A549 (cell line): ENCODE data around the gene PID1. TPM values are rescaled to one million over a fixed set of nuclear protein-coding genes. Genes with fewer than 3 reads are reported as not detected.

ENCODE experiments used
- ATAC-seq, 2 experiments: fragments of 200-7000 bp in 1 of 2; fragments of >200 bp in 1 of 2; cut with Nextera tagmentation in 1 of 2; cut with Tn5 transposase in 1 of 2; 3 replicates each; pipeline versions ENCODE4 v1.8.0 to v1.9.1; 2018 to 2020; ENCODE audit warnings: mild to moderate bottlenecking in 1 of 2, moderate library complexity in 1 of 2
- CTCF ChIA-PET: fragments of 300-600 bp; sonication (Branson Sonifier 250); formaldehyde crosslinking; extraction: SDS; loops from one replicate; lab custom pipeline; 2021; ENCODE audit warnings: antibody characterized with exemption, inconsistent platforms; lab: Yijun Ruan, JAX
- POLR2A ChIA-PET: fragments of 350-600 bp; formaldehyde crosslinking; extraction: SDS; loops from one replicate; lab custom pipeline; 2021; ENCODE audit warnings: antibody characterized with exemption, inconsistent platforms; lab: Yijun Ruan, JAX
- DNase-seq, 2 experiments: peaks; one replicate each; pipeline versions ENCODE4 v3.0.0 to v3.0.0-alpha.2; 2011 to 2016; ENCODE audit warnings: low read depth in 1 of 2, low spot score in 1 of 2
- FAIRE-seq: peaks from 2 replicates; lab custom pipeline; 2011; peaks lifted over from hg19 to GRCh38; lab: Jason Lieb, UNC
- H3K27ac ChIP-seq, 2 experiments: fragments of >200 bp; sonication (Bioruptor Twin); formaldehyde crosslinking; 3 replicates each; pipeline ENCODE4 v1.5.1; 2016 to 2017
- H3K4me1 ChIP-seq: fragments of >200 bp; sonication (Bioruptor Twin); formaldehyde crosslinking; 3 replicates; pipeline ENCODE4 v1.6.1; 2016
- H3K4me2 ChIP-seq: fragments of >200 bp; sonication (Bioruptor Twin); formaldehyde crosslinking; 3 replicates; pipeline ENCODE4 v1.6.1; 2016
- H3K4me3 ChIP-seq: fragments of >200 bp; sonication (Bioruptor Twin); formaldehyde crosslinking; 3 replicates; pipeline ENCODE4 v1.5.1; 2016
- H3K9me3 ChIP-seq: fragments of >200 bp; sonication (Bioruptor Twin); formaldehyde crosslinking; 3 replicates; pipeline ENCODE4 v1.6.1; 2016
- EHF ChIP-seq: fragments of 250-450 bp; sonication (Bioruptor Pico); IDR thresholded peaks from 2 replicates; pipeline ENCODE4 v1.5.0; 2020; ENCODE audit warnings: mild to moderate bottlenecking
- EP300 ChIP-seq, 2 experiments: fragments of >200 bp; sonication (Bioruptor Twin); formaldehyde crosslinking; IDR thresholded peaks; 2 replicates in 1 of 2; 3 replicates in 1 of 2; pipeline ENCODE4 v1.6.1; 2016 to 2017
- ESRRA ChIP-seq: fragments of 150-350 bp; IDR thresholded peaks from 2 replicates; pipeline ENCODE4 v1.6.1; 2014; ENCODE audit warnings: mild to moderate bottlenecking, low read length, borderline replicate concordance
- HEYL ChIP-seq: fragments of 250-450 bp; sonication (Bioruptor Pico); IDR thresholded peaks from 2 replicates; pipeline ENCODE4 v1.8.0; 2021; ENCODE audit warnings: mild to moderate bottlenecking, moderate library complexity
- HOXA7 ChIP-seq: fragments of 250-450 bp; sonication (Bioruptor Pico); IDR thresholded peaks from 2 replicates; pipeline ENCODE4 v1.5.0; 2020; ENCODE audit warnings: mild to moderate bottlenecking, moderate library complexity
- HOXB5 ChIP-seq: fragments of 250-450 bp; sonication (Bioruptor Pico); IDR thresholded peaks from 2 replicates; pipeline ENCODE4 v1.5.0; 2020; ENCODE audit warnings: mild to moderate bottlenecking, moderate library complexity
- PHF8 ChIP-seq: fragments of 200-600 bp; sonication (generic); IDR thresholded peaks from 2 replicates; pipeline ENCODE4 v1.6.1; 2016; ENCODE audit warnings: low read depth, mild to moderate bottlenecking, antibody characterized with exemption, moderate library complexity, borderline replicate concordance
- RARB ChIP-seq: fragments of 250-450 bp; sonication (Bioruptor Pico); IDR thresholded peaks from 2 replicates; pipeline ENCODE4 v1.8.0; 2021; ENCODE audit warnings: mild to moderate bottlenecking, moderate library complexity
- TP53 ChIP-seq: fragments of 250-450 bp; sonication (Bioruptor Pico); IDR thresholded peaks from 2 replicates; pipeline ENCODE4 v1.5.0; 2021; ENCODE audit warnings: mild to moderate bottlenecking, moderate library complexity
- ZC3H11A ChIP-seq: fragments of 450-650 bp; IDR thresholded peaks from 2 replicates; pipeline ENCODE4 v1.6.1; 2014; ENCODE audit warnings: antibody characterized with exemption, mild to moderate bottlenecking
- ZFP36 ChIP-seq: fragments of 450-650 bp; IDR thresholded peaks from 2 replicates; pipeline ENCODE4 v1.6.1; 2014; ENCODE audit warnings: borderline replicate concordance; ENCODE audit not compliant: partially characterized antibody
- WGBS: methylation state at CpG from one replicate; pipeline ENCODE4 v1.1.6; 2017; ENCODE audit errors: missing lambda C conversion rate; 5-methylcytosine and 5-hydroxymethylcytosine counted together
- polyA plus RNA-seq, 4 experiments: library from polyadenylated mRNA; depleted of rRNA in 3 of 4; stranded (reverse); fragments of >200 nt; fragmentation: RNase III in 1 of 4; extraction: RNeasy Plus Mini Kit Qiagen cat#74134 plus additional on column Dnase treatment in 1 of 4; gene quantifications; 2 replicates in 3 of 4; 3 replicates in 1 of 4; pipeline ENCODE4 v1.2.3, GENCODE V29; 2011 to 2017
- TF ChIP-seq, protein P1 (sequence below): IDR thresholded peaks from 2 replicates; pipeline ENCODE4 v1.6.1; 2012
- TF ChIP-seq, protein P2 (sequence below): fragments of 200-600 bp; sonication (generic); IDR thresholded peaks from 2 replicates; pipeline ENCODE4 v1.6.1; 2016; ENCODE audit warnings: antibody characterized with exemption, mild to moderate bottlenecking, moderate library complexity
- TF ChIP-seq, protein P3 (sequence below): IDR thresholded peaks from 2 replicates; pipeline ENCODE4 v1.6.1; 2012; ENCODE audit warnings: low read depth, borderline replicate concordance
- TF ChIP-seq, protein P4 (sequence below): fragments of >200 bp; sonication (Bioruptor Twin); formaldehyde crosslinking; IDR thresholded peaks from 3 replicates; pipeline ENCODE4 v1.5.1; 2016
- TF ChIP-seq, protein P5 (sequence below): IDR thresholded peaks from 2 replicates; pipeline ENCODE4 v1.6.1; 2012

PID1 gene
- polyA plus RNA-seq, 2 of the 4 experiments (the other 2 are of a cell fraction): 0.75 to 2.7 TPM

DNA sequence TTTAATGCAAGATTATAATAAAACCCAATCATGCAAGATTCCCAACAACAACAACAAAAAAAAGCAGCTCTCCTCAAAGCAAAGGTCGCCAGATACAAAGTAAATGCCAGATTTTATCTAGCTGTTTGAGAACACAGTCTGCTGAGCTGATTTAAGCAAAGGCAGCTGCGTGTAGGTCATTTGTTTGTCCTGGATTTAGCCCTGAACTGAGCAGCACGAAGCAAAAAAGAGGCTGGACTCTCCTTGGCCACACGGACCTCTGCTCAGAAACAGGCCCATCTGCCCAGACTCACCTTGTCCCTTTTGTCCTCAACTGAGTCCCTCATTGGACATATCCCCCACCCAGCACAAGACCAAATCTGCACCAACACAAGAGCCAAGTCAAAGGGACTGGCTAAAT, 91.5 kb downstream of the PID1 start:
- TF ChIP-seq TP53: no peak
- TF ChIP-seq ZC3H11A: no peak
- TF ChIP-seq ESRRA: no peak
- TF ChIP-seq HEYL: no peak
- TF ChIP-seq, protein P1, sequence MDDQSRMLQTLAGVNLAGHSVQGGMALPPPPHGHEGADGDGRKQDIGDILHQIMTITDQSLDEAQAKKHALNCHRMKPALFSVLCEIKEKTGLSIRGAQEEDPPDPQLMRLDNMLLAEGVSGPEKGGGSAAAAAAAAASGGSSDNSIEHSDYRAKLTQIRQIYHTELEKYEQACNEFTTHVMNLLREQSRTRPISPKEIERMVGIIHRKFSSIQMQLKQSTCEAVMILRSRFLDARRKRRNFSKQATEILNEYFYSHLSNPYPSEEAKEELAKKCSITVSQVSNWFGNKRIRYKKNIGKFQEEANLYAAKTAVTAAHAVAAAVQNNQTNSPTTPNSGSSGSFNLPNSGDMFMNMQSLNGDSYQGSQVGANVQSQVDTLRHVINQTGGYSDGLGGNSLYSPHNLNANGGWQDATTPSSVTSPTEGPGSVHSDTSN: no peak
- no peak for TF ChIP-seq PHF8
- TF ChIP-seq, protein P2, sequence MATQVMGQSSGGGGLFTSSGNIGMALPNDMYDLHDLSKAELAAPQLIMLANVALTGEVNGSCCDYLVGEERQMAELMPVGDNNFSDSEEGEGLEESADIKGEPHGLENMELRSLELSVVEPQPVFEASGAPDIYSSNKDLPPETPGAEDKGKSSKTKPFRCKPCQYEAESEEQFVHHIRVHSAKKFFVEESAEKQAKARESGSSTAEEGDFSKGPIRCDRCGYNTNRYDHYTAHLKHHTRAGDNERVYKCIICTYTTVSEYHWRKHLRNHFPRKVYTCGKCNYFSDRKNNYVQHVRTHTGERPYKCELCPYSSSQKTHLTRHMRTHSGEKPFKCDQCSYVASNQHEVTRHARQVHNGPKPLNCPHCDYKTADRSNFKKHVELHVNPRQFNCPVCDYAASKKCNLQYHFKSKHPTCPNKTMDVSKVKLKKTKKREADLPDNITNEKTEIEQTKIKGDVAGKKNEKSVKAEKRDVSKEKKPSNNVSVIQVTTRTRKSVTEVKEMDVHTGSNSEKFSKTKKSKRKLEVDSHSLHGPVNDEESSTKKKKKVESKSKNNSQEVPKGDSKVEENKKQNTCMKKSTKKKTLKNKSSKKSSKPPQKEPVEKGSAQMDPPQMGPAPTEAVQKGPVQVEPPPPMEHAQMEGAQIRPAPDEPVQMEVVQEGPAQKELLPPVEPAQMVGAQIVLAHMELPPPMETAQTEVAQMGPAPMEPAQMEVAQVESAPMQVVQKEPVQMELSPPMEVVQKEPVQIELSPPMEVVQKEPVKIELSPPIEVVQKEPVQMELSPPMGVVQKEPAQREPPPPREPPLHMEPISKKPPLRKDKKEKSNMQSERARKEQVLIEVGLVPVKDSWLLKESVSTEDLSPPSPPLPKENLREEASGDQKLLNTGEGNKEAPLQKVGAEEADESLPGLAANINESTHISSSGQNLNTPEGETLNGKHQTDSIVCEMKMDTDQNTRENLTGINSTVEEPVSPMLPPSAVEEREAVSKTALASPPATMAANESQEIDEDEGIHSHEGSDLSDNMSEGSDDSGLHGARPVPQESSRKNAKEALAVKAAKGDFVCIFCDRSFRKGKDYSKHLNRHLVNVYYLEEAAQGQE: no peak
- no peak for TF ChIP-seq RARB (CRISPR knock-in tag)
- TF ChIP-seq, protein P3, sequence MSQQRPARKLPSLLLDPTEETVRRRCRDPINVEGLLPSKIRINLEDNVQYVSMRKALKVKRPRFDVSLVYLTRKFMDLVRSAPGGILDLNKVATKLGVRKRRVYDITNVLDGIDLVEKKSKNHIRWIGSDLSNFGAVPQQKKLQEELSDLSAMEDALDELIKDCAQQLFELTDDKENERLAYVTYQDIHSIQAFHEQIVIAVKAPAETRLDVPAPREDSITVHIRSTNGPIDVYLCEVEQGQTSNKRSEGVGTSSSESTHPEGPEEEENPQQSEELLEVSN: no peak
- no peak for TF ChIP-seq EP300 (IDR thresholded peaks at IDR 0.05)
- no peak for TF ChIP-seq HOXA7
- TF ChIP-seq, protein P4, sequence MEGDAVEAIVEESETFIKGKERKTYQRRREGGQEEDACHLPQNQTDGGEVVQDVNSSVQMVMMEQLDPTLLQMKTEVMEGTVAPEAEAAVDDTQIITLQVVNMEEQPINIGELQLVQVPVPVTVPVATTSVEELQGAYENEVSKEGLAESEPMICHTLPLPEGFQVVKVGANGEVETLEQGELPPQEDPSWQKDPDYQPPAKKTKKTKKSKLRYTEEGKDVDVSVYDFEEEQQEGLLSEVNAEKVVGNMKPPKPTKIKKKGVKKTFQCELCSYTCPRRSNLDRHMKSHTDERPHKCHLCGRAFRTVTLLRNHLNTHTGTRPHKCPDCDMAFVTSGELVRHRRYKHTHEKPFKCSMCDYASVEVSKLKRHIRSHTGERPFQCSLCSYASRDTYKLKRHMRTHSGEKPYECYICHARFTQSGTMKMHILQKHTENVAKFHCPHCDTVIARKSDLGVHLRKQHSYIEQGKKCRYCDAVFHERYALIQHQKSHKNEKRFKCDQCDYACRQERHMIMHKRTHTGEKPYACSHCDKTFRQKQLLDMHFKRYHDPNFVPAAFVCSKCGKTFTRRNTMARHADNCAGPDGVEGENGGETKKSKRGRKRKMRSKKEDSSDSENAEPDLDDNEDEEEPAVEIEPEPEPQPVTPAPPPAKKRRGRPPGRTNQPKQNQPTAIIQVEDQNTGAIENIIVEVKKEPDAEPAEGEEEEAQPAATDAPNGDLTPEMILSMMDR: no peak
- no peak for TF ChIP-seq HOXB5
- no peaks in the 10 kb centered on the region for H3K9me3 ChIP-seq
- 5% methylated on average over 4 of the region's 4 CpGs for WGBS
- ATAC-seq: no peak
- no peak overlapping the region for H3K4me2 ChIP-seq
- no peak overlapping the region for H3K27ac ChIP-seq
- H3K4me3 ChIP-seq: no peak overlapping the region
- ChIA-PET CTCF (no interaction called here), POLR2A (no interaction called here)
- no peak for FAIRE-seq
- no peaks in the 10 kb centered on the region for H3K4me1 ChIP-seq
- no peak for DNase-seq

DNA sequence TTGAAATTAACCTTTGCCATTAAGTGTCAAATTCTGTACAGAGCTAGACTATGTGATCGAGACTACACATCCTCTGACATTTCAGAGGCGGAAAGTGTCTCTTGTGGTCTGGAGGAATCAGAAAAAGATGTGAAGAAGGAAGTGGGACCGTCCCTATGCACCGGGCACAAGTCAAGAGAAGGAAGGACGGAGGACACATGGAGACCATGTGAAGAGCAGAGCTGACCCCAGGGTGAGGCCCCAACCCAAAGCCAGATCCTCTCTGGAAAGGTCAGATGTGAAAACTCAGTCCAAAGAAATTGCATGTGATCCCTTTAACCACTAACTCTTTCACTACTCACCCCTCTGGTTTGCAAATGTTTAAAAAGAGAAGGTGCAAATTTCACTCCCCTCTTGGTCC, 92.4 kb downstream of the PID1 start:
- no peak for ATAC-seq
- 12% methylated on average over 5 of the region's 5 CpGs for WGBS
- DNase-seq: no peak
- H3K4me2 ChIP-seq: no peak overlapping the region
- TF ChIP-seq ZFP36: no peak
- TF ChIP-seq, protein P5, sequence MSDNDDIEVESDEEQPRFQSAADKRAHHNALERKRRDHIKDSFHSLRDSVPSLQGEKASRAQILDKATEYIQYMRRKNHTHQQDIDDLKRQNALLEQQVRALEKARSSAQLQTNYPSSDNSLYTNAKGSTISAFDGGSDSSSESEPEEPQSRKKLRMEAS: no peak
- TF ChIP-seq, protein P4: no peak
- no peak for TF ChIP-seq EHF
- TF ChIP-seq ESRRA: no peak
- TF ChIP-seq PHF8: no peak
- TF ChIP-seq, all 56 proteins: peak for 0
- no peak for FAIRE-seq
- Histone ChIP-seq H3K9me3 (no peaks in the 10 kb centered on the region), H3K4me1 (no peaks in the 10 kb centered on the region), H3K4me3 (no peak overlapping the region), H3K27ac (no peak overlapping the region)
- CTCF ChIA-PET: interaction anchor here (1.0 kb wide), 1 partner anchor 64 kb away, joined by 3 read pairs; no protein-coding TSS in a partner anchor
- POLR2A ChIA-PET: no interaction called here
